ENCODE results near the gene DHRS7.

- TF ChIP-seq POLR2AphosphoS5 (IDR thresholded peaks at IDR 0.05), result no peak
- no peak for TF ChIP-seq CTCF (IDR thresholded peaks at IDR 0.05)
- TF ChIP-seq POLR2A (IDR thresholded peaks at IDR 0.05), result no peak
Observed at GRCh38 chr14:60178164-60178563, 13.0 kb upstream of the DHRS7 start.

Data from upper lobe of left lung (tissue), 4 donors.